ENCODE results near the gene DIDO1. TPM values are rescaled to one million over a fixed set of nuclear protein-coding genes. Genes with fewer than 3 reads are reported as not detected.

Gene DIDO1
- total and polyA plus RNA-seq, 9 of the 15 experiments (the other 6 are each of a cell fraction or from before 2014, with no cell fraction given) = 4.4 to 46.8 (median 31.2) TPM

GRCh38 chr20:62861726-62862336 is 64.5 kb downstream of the DIDO1 start, which contains the start of gene TCFL5 (continued):
- TF ChIP-seq NFXL1 (CRISPR knock-in tag; IDR thresholded peaks at IDR 0.05) (no peak), HCFC1 (IDR thresholded peaks at IDR 0.05; ENCODE audit: low read depth, low read length) (no peak), MBD2 (IDR thresholded peaks at IDR 0.05; ENCODE audit: borderline replicate concordance, low read depth) (0 out of 2 replicates have a peak, but pooled peaks have one; percentile 11)

GRCh38 chr20:62860924-62861691 is 65.2 kb downstream of the DIDO1 start:
- H3K4me2 ChIP-seq (ENCODE audit: insufficient read depth, low read length) = peak overlapping the region; percentile 78
- peak overlapping the region; percentile 50 to 95; a peak in 3 of 4 replicates for H3K9ac ChIP-seq (ENCODE audit: insufficient read depth in 1 of 2, low read depth in 2 of 2, low read length in 2 of 2)
- peak; percentile 27 to 64 (median 52) for DNase-seq (ENCODE audit: extremely low read depth in 1 of 4, low spot score in 3 of 4)
- CTCF ChIA-PET (ENCODE audit: low intra/inter-chr PET ratio) = no interaction called here
- POLR2A ChIA-PET = interaction anchor here (0.7 to 2.1 kb wide), 5 partner anchors 9 to 66 kb away, joined by 3 to 13 read pairs (median 4); no protein-coding TSS in a partner anchor
- H3K27ac ChIP-seq (ENCODE audit: extremely low read depth, low read depth, low read length) = peak overlapping the region; percentile 78; the same call in 2 of the 3 replicates
- H3K4me1 ChIP-seq (replicated peaks in 1 of 2; ENCODE audit: control insufficient read depth in 2 of 2, insufficient read depth in 2 of 2, low read length in 2 of 2) = peaks cover 13 to 33% of the 10 kb centered on the region in 2 experiments; a peak in 4 of 5 replicates
- peak overlapping the region; percentile 84; the same call in 1 of the 2 replicates for H2AFZ ChIP-seq (ENCODE audit: low read depth, low read length)
- peaks cover 26% of the 10 kb centered on the region for H3K36me3 ChIP-seq (ENCODE audit: control insufficient read depth, insufficient read depth, low read length)
- under 1% methylated on average over 53 of the region's 129 CpGs for WGBS (ENCODE audit: insufficient coverage, low coverage, missing lambda C conversion rate)
- peaks cover 23% of the 10 kb centered on the region for H3K79me2 ChIP-seq (ENCODE audit: control insufficient read depth, insufficient read depth, low read length)
- BruUV-seq (replicated peaks) = no TSS peak
- peak overlapping the region; percentile 49 for H3K4me3 ChIP-seq
- in situ Hi-C loops (cut with MboI) (no loop called here), intact Hi-C loops (cut with micrococcal nuclease) (no loop called here)
- no peaks in the 10 kb centered on the region for H3K9me3 ChIP-seq (replicated peaks; ENCODE audit: control insufficient read depth, insufficient read depth, low read depth, low read length)
- no peaks in the 10 kb centered on the region for H3K9me1 ChIP-seq (ENCODE audit: control insufficient read depth, insufficient read depth, low read length)
- ATAC-seq = no peak
- H4K20me1 ChIP-seq (replicated peaks; ENCODE audit: control insufficient read depth, insufficient read depth, low read length) = 0 out of 2 replicates have a peak, but pooled peaks cover 7% of the 10 kb centered on the region
- FAIRE-seq = no peak
- no peaks in the 10 kb centered on the region for H3K27me3 ChIP-seq (ENCODE audit: control insufficient read depth in 2 of 2, insufficient read depth in 2 of 2, low read length in 2 of 2)
- TF ChIP-seq STAT6 (CRISPR knock-in tag; IDR thresholded peaks at IDR 0.05) (no peak), ZFP30 (CRISPR knock-in tag; IDR thresholded peaks at IDR 0.05; ENCODE audit: borderline replicate concordance) (no peak), MBD2 (IDR thresholded peaks at IDR 0.05; ENCODE audit: borderline replicate concordance, low read depth) (no peak), MEF2D (tag; conservative IDR thresholded peaks at IDR 0.05; ENCODE audit: low read depth) (no peak), NCOR1 (IDR thresholded peaks at IDR 0.05) (no peak), NR0B1 (IDR thresholded peaks at IDR 0.05; ENCODE audit: partially characterized antibody) (no peak), NR2F6 (CRISPR knock-in tag; IDR thresholded peaks at IDR 0.05) (no peak), ESRRA (IDR thresholded peaks at IDR 0.05; ENCODE audit: borderline replicate concordance, low read depth) (no peak), ATF2 (CRISPR knock-in tag; IDR thresholded peaks at IDR 0.05) (no peak), NFATC3 (IDR thresholded peaks at IDR 0.05) (no peak), SMARCE1 (IDR thresholded peaks at IDR 0.05) (no peak), DNMT1 (IDR thresholded peaks at IDR 0.05) (no peak)

Measured in K562 (cell line).